GM13977 (cell line): ENCODE data around the gene ZWILCH.

Source experiments
- DNase-seq: peaks from one replicate; pipeline ENCODE4 v3.0.0; 2012; ENCODE audit warnings: low spot score
- in situ Hi-C: fragments of 300-500 bp; cut with MboI; formaldehyde crosslinking; loops from one replicate; pipeline ENCODE4 v1.12.0; 2022; ENCODE audit warnings: low sequenced_read_pairs, low pct_unique_long_range_greater_than_20kb, mixed read lengths, inconsistent platforms; ENCODE audit not compliant: unreplicated experiment
- TF ChIP-seq, protein P1 (sequence below): IDR thresholded peaks from 2 replicates; pipeline ENCODE4 v1.5.1; 2012; ENCODE audit warnings: mild to moderate bottlenecking, control low read depth; ENCODE audit not compliant: insufficient read depth; ENCODE audit errors: extremely low read depth, missing control alignments

The ZWILCH gene

DNA sequence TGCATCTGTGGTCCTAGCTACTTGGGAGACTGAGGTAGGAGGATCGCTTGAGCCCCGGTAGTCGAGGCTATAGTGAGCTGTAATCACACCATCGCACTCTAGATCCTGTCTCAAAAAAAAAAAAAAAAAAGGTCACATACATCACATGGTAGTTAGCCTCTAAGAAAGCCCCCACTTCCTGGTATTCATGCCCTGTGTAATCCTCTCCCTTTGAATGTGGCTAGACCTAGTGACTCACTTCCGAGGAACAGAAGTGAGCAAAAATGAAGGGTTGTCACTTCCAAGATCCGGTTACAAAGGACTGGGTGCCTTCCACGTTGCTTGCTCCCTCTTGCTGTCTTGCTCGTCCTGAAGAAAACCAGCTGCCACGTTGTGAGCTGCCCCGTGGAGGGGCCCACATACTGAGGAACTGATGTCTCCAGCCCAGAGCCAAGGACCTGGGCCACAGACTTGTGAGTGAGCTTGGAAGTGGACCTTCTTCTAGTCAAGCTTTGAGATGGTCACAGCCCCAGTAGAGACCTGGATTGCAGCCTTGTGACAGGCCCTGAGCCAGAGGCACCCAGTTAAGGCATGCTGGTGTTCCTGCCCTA lies 73.3 kb downstream of the ZWILCH start:
- no peak for DNase-seq
- TF ChIP-seq, protein P1, sequence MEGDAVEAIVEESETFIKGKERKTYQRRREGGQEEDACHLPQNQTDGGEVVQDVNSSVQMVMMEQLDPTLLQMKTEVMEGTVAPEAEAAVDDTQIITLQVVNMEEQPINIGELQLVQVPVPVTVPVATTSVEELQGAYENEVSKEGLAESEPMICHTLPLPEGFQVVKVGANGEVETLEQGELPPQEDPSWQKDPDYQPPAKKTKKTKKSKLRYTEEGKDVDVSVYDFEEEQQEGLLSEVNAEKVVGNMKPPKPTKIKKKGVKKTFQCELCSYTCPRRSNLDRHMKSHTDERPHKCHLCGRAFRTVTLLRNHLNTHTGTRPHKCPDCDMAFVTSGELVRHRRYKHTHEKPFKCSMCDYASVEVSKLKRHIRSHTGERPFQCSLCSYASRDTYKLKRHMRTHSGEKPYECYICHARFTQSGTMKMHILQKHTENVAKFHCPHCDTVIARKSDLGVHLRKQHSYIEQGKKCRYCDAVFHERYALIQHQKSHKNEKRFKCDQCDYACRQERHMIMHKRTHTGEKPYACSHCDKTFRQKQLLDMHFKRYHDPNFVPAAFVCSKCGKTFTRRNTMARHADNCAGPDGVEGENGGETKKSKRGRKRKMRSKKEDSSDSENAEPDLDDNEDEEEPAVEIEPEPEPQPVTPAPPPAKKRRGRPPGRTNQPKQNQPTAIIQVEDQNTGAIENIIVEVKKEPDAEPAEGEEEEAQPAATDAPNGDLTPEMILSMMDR: no peak
- in situ Hi-C loops: no loop called here

DNA sequence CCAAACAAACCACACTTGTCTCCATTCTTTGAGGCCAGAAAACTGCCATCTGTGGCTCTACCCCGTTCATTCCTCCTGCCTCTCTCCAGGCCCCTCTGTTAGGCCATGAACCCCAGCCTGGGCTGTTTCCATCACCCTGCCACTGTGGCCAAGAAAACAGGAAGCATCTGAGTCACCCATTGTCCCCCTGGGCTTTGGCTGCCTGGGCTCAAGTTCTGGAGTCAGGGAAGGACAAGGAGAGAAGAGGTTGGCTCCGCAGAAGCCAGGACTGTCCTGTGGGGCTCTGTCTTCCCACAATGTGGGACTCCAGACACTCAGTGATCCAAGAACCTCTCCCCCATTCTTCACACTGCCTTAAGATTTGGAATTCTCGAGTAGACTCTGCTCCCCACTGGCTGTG lies 75.5 kb downstream of the ZWILCH start:
- in situ Hi-C loops: no loop called here
- DNase-seq: no peak
- TF ChIP-seq, protein P1: no peak

DNA sequence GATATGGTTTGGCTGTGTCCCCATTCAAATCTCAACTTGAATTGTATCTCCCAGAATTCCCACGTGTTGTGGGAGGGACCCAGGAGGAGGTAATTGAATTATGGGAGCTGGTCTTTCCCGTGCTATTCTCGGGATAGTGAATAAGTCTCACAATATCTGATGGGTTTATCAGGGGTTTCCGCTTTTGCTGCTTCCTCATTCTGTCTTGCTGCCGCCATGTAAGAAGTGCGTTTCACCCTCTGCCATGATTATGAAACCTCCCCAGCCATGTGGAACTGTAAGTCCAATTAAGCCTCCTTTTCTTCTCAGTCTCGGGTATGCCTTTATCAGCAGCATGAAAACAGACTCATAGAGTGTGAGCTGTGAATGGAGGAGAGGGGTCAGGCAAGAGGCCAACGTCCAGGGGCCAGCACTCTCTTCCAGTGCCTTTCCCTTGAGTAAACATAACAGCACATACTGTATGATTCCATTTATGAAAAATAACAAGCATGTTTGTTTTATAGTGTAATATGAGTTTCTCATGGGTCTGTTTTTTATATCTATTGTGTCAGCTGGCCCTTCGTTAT lies 76.9 kb downstream of the ZWILCH start:
- no peak for DNase-seq
- in situ Hi-C loops: no loop called here
- TF ChIP-seq, protein P1: no peak

DNA sequence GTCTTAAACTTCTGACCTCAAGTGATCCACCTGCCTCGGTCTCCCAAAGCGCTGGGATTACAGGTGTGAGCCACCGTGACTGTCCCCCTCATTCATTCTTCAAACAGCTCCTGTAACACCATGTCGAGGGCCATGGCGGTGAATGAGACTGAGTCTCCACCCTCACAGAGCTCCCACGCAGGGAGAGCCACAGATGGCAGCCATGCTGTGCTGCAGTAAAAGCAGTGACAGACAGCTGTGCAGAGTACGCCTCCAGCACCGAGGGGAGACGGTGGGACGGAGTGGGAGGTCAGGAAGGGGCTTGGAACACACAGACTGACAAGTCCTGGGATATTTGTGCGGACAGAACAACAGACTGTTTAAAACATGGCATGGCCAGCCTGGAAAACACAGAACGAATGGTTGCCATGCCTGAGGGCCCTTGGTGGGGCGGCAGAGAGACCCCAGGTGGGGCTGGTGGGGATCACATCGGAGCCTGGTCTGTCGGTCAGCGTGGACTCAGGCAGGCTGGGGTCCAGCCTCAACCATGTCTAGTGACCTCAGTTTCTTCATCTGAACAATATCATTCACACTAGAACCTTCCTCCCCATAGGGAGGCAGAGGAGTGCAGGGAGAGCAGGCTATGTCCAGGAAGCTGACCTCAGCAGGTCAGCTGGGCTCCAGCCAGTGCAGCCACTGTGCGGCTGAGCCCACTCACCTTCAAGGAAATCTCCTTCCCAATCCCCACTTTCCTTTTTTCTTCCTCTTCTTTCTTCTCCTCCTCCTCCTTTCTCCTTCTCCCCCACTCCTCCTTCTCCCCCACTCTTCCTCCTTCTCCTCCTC lies 81.2 kb downstream of the ZWILCH start:
- DNase-seq: no peak

DNA sequence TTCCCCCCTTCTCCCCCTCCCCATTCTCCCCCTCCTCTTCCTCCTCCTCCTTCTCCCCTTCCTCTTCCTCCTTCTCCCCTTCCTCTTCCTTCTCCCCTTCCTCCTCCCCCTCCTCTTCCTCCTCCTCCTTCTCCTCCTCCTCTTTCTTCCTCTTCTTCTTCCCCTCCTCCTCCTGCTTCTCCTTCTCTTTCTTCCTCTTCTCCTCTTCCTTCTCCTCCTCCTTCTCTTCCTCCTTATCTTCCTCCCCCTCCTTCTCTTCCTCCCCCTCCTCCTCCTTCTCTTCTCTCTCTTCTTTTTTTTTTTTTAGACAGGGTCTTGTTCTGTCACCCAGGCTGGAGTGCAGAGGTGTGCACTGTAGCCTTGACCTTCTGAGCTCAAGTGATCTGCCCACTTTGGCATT lies 81.9 kb downstream of the ZWILCH start:
- TF ChIP-seq, protein P1: no peak
- no peak for DNase-seq
- in situ Hi-C loops: no loop called here

More for the DNA sequence above, 81.2 kb downstream of the ZWILCH start:
- TF ChIP-seq, protein P1: no peak
- in situ Hi-C loops: no loop called here

DNA sequence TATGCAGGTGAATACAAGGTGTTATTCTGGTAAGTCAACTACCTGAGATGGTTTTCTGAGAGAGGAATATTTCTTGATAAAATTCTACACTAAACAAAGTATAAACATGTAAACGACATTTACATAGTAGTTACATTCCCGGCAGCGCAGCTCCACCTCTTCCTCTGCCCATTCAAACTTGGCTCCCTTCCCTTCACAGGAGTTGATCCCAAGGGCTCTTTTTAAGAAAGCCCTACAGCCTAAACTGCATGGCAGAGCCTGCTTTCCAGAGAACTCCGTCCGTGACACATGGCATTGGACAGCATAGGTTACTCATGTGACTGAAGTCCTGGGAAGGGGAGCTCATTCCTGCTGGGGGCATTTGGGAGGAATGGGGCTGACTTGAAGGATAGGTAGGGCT lies 82.6 kb downstream of the ZWILCH start:
- in situ Hi-C loops: no loop called here
- no peak for DNase-seq
- TF ChIP-seq, protein P1: no peak
